SK-N-SH treated with all-trans-retinoic acid at 6 μM for 48 hours (cell line): ENCODE measurements around the gene MT1M.

ENCODE experiments used
- ARNTL ChIP-seq: fragments of 450-650 bp; formaldehyde crosslinking; IDR thresholded peaks from 2 replicates; pipeline ENCODE4 v1.5.0; 2020; ENCODE audit warnings: low read depth, mild to moderate bottlenecking, moderate library complexity, borderline replicate concordance
- BACH2 ChIP-seq: fragments of 250-450 bp; sonication (Bioruptor Pico); IDR thresholded peaks from 2 replicates; pipeline ENCODE4 v1.9.0; 2021; ENCODE audit warnings: mild to moderate bottlenecking, borderline replicate concordance
- CREB5 ChIP-seq: fragments of 250-450 bp; sonication (Bioruptor Pico); IDR thresholded peaks from 2 replicates; pipeline ENCODE4 v1.5.1; 2020; ENCODE audit warnings: low read depth, mild to moderate bottlenecking, moderate library complexity
- CSRNP3 ChIP-seq: fragments of 250-450 bp; sonication (Bioruptor Pico); IDR thresholded peaks from 2 replicates; pipeline ENCODE4 v1.5.1; 2021; ENCODE audit warnings: mild to moderate bottlenecking, moderate library complexity
- ESRRG ChIP-seq: fragments of 250-450 bp; sonication (Bioruptor Pico); IDR thresholded peaks from 2 replicates; pipeline ENCODE4 v1.6.1; 2021; ENCODE audit warnings: mild to moderate bottlenecking
- PATZ1 ChIP-seq: fragments of 250-450 bp; sonication (Bioruptor Pico); IDR thresholded peaks from 2 replicates; pipeline ENCODE4 v1.8.0; 2020; ENCODE audit warnings: mild to moderate bottlenecking, moderate library complexity, borderline replicate concordance
- PPARA ChIP-seq: fragments of 250-450 bp; sonication (Bioruptor Pico); IDR thresholded peaks from 2 replicates; pipeline ENCODE4 v1.5.0; 2020; ENCODE audit warnings: mild to moderate bottlenecking, borderline replicate concordance
- RARB ChIP-seq: fragments of 250-450 bp; sonication (Bioruptor Pico); IDR thresholded peaks from 2 replicates; pipeline ENCODE4 v1.8.0; 2021; ENCODE audit warnings: mild to moderate bottlenecking, moderate library complexity
- TSHZ2 ChIP-seq: fragments of 250-450 bp; sonication (Bioruptor Pico); IDR thresholded peaks from 2 replicates; pipeline ENCODE4 v1.5.0; 2020; ENCODE audit warnings: mild to moderate bottlenecking, moderate library complexity
- ZFP3 ChIP-seq: fragments of 250-450 bp; sonication (Bioruptor Pico); IDR thresholded peaks from 2 replicates; pipeline ENCODE4 v1.5.0; 2020; ENCODE audit warnings: mild to moderate bottlenecking, moderate library complexity

GRCh38 chr16:56618138-56618537 is 14.3 kb upstream of the MT1M start:
- no peak for TF ChIP-seq CREB5 (CRISPR knock-in tag)
- no peak for TF ChIP-seq CSRNP3 (CRISPR knock-in tag)
- TF ChIP-seq BACH2 (CRISPR knock-in tag): no peak
- no peak for TF ChIP-seq RARB (CRISPR knock-in tag)
- TF ChIP-seq ARNTL (CRISPR knock-in tag): no peak
- no peak for TF ChIP-seq ZFP3 (CRISPR knock-in tag)
- no peak for TF ChIP-seq PPARA (CRISPR knock-in tag)
- no peak for TF ChIP-seq ESRRG
- no peak for TF ChIP-seq PATZ1 (CRISPR knock-in tag)
- TF ChIP-seq TSHZ2 (CRISPR knock-in tag): no peak
